Measurements from ENCODE around the gene STK24. TPM values are rescaled to one million over a fixed set of nuclear protein-coding genes. Genes with fewer than 3 reads are reported as not detected.

The STK24 gene
- total and polyA plus RNA-seq, 10 of the 15 experiments (the other 5 are each of a cell fraction or from before 2014, with no cell fraction given): 7.5 to 115 (median 52.9) TPM

DNA sequence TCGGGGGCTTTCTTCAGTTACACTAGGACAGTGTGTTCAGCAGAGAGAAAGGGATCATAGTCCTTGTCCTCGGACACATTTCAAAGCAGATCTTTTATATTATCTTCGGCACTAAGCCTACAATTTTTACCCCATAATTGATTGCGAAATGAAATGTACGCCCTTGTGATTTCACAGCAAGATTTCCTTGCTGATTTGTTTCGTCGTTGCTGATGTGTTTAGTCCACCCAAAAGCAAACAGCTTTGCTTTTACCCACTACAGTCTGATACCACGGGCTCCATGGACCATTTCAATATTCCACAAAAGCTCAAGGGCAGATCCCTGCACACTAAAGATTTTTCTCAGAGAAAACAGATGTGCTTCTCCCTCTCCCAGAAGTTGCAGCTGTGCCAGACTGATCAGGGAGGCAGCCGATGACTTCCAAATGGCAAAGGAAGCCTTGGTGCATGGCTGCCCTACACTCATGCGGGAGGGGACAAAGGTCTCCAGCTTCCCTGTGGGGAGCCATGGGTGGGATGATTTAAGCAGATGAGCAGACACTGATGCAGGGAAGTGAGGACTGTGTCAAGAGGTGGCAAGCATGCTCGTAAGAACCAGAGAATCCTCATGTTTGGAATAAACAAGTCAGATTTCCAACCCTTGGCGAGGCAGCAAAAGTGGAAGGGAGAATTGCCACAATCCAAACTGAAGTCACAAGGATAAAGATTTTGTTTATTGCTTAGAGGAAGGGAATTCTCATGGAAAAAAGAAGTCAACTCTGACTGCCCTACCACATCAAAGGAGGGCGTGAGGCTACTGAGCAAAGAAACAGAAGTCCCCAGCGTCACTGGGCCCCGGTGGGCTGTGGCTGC, 81.1 kb downstream of the STK24 start:
- ATAC-seq: no peak
- in situ Hi-C loops (cut with MboI): no loop called here
- TF ChIP-seq SP1 (IDR thresholded peaks at IDR 0.05; ENCODE audit: low read depth, low read length): no peak
- TF ChIP-seq IRF5 (IDR thresholded peaks at IDR 0.05; ENCODE audit: borderline replicate concordance): no peak
- TF ChIP-seq, protein P1, sequence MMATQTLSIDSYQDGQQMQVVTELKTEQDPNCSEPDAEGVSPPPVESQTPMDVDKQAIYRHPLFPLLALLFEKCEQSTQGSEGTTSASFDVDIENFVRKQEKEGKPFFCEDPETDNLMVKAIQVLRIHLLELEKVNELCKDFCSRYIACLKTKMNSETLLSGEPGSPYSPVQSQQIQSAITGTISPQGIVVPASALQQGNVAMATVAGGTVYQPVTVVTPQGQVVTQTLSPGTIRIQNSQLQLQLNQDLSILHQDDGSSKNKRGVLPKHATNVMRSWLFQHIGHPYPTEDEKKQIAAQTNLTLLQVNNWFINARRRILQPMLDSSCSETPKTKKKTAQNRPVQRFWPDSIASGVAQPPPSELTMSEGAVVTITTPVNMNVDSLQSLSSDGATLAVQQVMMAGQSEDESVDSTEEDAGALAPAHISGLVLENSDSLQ (IDR thresholded peaks at IDR 0.05): no peak
- no peak for TF ChIP-seq MTA3 (IDR thresholded peaks at IDR 0.05; ENCODE audit: borderline replicate concordance, low read length)
- no peak for TF ChIP-seq EP300 (IDR thresholded peaks at IDR 0.05; ENCODE audit: borderline replicate concordance in 1 of 2, control insufficient read depth in 1 of 2, low read depth in 2 of 2, low read length in 2 of 2)
- TF ChIP-seq, protein P2, sequence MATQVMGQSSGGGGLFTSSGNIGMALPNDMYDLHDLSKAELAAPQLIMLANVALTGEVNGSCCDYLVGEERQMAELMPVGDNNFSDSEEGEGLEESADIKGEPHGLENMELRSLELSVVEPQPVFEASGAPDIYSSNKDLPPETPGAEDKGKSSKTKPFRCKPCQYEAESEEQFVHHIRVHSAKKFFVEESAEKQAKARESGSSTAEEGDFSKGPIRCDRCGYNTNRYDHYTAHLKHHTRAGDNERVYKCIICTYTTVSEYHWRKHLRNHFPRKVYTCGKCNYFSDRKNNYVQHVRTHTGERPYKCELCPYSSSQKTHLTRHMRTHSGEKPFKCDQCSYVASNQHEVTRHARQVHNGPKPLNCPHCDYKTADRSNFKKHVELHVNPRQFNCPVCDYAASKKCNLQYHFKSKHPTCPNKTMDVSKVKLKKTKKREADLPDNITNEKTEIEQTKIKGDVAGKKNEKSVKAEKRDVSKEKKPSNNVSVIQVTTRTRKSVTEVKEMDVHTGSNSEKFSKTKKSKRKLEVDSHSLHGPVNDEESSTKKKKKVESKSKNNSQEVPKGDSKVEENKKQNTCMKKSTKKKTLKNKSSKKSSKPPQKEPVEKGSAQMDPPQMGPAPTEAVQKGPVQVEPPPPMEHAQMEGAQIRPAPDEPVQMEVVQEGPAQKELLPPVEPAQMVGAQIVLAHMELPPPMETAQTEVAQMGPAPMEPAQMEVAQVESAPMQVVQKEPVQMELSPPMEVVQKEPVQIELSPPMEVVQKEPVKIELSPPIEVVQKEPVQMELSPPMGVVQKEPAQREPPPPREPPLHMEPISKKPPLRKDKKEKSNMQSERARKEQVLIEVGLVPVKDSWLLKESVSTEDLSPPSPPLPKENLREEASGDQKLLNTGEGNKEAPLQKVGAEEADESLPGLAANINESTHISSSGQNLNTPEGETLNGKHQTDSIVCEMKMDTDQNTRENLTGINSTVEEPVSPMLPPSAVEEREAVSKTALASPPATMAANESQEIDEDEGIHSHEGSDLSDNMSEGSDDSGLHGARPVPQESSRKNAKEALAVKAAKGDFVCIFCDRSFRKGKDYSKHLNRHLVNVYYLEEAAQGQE (IDR thresholded peaks at IDR 0.05; ENCODE audit: low read depth, low read length): no peak
- TF ChIP-seq FOXM1 (IDR thresholded peaks at IDR 0.05; ENCODE audit: low read depth, low read length): no peak
- no peak for TF ChIP-seq CBFB (IDR thresholded peaks at IDR 0.05; ENCODE audit: low read depth)
- TF ChIP-seq CHD1 (IDR thresholded peaks at IDR 0.05; ENCODE audit: low read depth, low read length): no peak
- TF ChIP-seq CREM (IDR thresholded peaks at IDR 0.05; ENCODE audit: low read depth): no peak
- no peak for TF ChIP-seq ZBTB11 (CRISPR knock-in tag; IDR thresholded peaks at IDR 0.05)
- no peak for TF ChIP-seq SPI1 (IDR thresholded peaks at IDR 0.05; ENCODE audit: borderline replicate concordance, insufficient read depth, low read depth, low read length)
- TF ChIP-seq ZZZ3 (IDR thresholded peaks at IDR 0.05; ENCODE audit: control insufficient read depth, insufficient read length, low read depth): no peak

More for the DNA sequence above, 81.1 kb downstream of the STK24 start:
- Histone ChIP-seq H4K20me1 (ENCODE audit: control insufficient read depth, insufficient read depth) (peaks cover 10% of the 10 kb centered on the region; the same call in 1 of the 2 replicates), H3K4me3 (no peak overlapping the region), H3K4me1 (ENCODE audit: control insufficient read depth, insufficient read depth, low read length) (peaks cover 18% of the 10 kb centered on the region), H3K9ac (ENCODE audit: control insufficient read depth, insufficient read depth, low read length) (no peak overlapping the region), H3K4me2 (ENCODE audit: control insufficient read depth, insufficient read depth) (no peak overlapping the region), H3K9me3 (replicated peaks; ENCODE audit: control insufficient read depth, insufficient read depth, low read length) (no peaks in the 10 kb centered on the region), H3K79me2 (ENCODE audit: control insufficient read depth, insufficient read depth, low read length) (peaks cover 61% of the 10 kb centered on the region), H3K27ac (ENCODE audit: control insufficient read depth, insufficient read depth) (no peak overlapping the region), H3K27me3 (replicated peaks in 1 of 2; ENCODE audit: control insufficient read depth in 2 of 2, insufficient read depth in 2 of 2, low read length in 1 of 2) (no peaks in the 10 kb centered on the region), H2AFZ (ENCODE audit: control insufficient read depth, low read depth, low read length) (no peak overlapping the region), H3K36me3 (ENCODE audit: control insufficient read depth in 2 of 2, insufficient read depth in 2 of 2, low read length in 1 of 2) (peaks cover 9 to 18% of the 10 kb centered on the region in 2 experiments; a peak in 3 of 4 replicates)
- no TSS peak for BruUV-seq (replicated peaks)
- RAD21 ChIA-PET (ENCODE audit: unreplicated experiment): no interaction called here
- POLR2A ChIA-PET: interaction anchor here (0.8 kb wide), 1 partner anchor 19 kb away, joined by 3 read pairs; no protein-coding TSS in a partner anchor
- SMC1A ChIA-PET (ENCODE audit: uncharacterized antibody, unreplicated experiment): interaction anchor here (0.7 to 1.3 kb wide), 5 partner anchors 12 to 75 kb away, joined by 3 read pairs; no protein-coding TSS in a partner anchor
- no peak for DNase-seq (ENCODE audit: low read depth, low spot score)
- 91% methylated on average over 15 of the region's 15 CpGs for WGBS (ENCODE audit: insufficient coverage, insufficient replicate concordance, low lambda C conversion rate, missing lambda C conversion rate)
- intact Hi-C loops (cut with micrococcal nuclease; ENCODE audit: unreplicated experiment): no loop called here
- CTCF ChIA-PET: interaction anchor here (0.7 to 1.9 kb wide), 2 partner anchors 13 to 157 kb away, joined by 3 to 6 read pairs; no protein-coding TSS in a partner anchor
- no peak for FAIRE-seq
